Endometrium (tissue), 2 donors: ENCODE measurements around the gene AVPR2.

Experiments used
- FAIRE-seq: peaks from 2 replicates; lab custom pipeline; 2012; peaks lifted over from hg19 to GRCh38; lab: Jason Lieb, UNC
- donor health status: control.
- donor health status: control.

AVPR2 gene

GRCh38 chrX:153952373-153953026, 48.0 kb downstream of the AVPR2 start:
- FAIRE-seq: no peak

GRCh38 chrX:153953342-153953830, 48.9 kb downstream of the AVPR2 start:
- no peak for FAIRE-seq

GRCh38 chrX:153953892-153954557, 49.6 kb downstream of the AVPR2 start:
- no peak for FAIRE-seq

GRCh38 chrX:153954558-153955227, 50.2 kb downstream of the AVPR2 start:
- no peak for FAIRE-seq

DNA sequence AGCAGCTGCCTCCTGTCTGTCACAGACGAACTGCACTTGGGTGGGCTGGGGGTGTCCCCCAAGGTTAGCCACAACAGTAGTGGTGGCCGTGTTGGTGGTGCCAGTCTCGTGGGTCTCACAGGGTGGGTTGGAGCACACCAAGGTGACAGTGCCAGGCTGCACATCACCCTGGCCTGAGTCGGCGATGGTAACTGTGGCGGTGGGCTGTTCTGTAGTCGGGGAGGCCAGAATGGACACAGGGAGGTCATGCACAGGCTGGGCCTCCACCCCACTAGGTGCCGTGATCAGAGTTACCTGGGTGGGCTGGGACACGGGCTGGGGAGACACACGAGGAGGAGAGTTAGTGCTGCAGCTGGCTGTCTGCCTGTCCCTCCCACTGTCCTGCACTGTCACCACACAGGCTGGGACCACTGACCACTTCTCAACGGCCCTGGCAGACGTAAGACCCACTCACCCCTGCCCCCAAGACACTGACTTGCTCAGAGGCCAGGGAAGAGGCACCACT, 50.8 kb downstream of the AVPR2 start:
- FAIRE-seq: no peak

DNA sequence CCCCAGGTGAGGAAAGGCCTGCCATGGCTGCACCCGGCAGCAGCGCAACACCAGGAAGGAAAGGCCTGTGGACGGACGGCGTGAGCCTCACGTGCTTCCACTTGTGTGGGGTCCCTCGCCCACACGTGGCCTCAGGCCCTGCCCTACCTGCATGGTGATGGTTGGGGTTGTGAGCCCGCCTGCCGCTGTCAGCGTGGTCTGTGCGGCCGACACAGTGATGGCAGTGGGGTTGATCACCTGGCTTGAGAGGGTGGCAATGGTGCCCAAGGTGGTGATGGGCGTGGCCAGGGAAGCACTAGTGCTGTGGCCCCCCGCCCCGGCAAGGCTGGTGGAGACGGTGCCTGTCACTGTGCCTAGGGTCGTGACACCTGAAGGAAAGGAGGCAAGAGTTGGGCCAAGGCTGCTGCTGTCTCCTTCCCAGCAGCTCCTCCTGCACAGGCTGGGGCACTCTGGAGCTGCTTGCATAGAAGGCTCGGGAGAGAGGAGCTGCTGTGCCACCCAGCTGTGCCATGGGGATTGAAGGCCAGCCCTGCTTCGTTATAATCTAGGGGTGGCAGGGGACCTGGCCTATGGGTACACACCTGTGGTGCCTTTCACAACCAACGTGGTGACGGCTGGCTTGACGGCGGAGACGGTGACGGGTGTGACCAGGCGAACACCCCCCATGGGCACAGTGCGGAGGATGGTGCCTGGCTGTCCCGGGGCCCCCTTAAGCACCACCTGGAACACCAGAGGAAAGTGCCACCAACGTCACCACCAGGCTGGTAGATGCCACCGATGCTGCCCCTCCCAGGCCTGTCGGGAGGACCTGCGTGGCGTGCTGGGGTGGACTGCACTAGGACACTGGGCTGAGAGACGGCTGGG, 51.8 kb downstream of the AVPR2 start:
- FAIRE-seq: no peak
